Measurements from ENCODE around the gene IGSF9B.

IGSF9B gene

DNA sequence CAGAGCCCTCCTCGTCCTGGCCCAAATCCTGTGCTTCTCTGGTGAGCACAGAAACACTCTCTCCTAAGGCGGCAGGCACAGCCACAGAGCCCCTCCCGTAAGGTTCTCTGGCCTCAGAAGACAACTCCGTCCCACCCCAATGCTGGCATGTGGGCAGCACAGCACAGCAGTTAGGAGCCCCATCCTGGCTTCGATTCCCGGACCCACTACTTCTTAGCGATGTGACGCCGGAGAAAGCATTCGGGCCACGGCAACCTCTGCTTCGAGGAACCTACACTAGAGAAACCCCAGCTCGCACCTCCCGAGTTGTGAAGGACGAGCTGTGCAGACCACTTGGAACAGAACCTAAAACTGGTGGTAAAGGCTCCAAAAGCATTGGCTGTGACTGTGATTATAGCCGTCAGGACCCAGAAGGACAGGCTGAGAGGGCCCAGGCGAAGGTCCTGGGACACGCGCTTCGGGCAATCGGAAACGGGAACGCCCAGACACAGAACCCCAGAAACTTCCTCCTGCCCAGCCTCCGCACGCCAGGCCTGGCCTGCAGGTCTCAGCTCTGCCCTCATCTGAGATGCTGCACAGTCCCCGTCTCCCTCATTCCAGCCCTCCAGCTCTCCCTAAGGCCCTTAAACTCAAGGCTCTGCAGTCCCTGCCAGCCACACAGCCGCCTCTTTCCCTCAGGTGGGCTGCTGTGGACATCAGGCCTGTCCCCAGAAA, 26.6 kb downstream of the IGSF9B start:
- TF ChIP-seq, protein P1, sequence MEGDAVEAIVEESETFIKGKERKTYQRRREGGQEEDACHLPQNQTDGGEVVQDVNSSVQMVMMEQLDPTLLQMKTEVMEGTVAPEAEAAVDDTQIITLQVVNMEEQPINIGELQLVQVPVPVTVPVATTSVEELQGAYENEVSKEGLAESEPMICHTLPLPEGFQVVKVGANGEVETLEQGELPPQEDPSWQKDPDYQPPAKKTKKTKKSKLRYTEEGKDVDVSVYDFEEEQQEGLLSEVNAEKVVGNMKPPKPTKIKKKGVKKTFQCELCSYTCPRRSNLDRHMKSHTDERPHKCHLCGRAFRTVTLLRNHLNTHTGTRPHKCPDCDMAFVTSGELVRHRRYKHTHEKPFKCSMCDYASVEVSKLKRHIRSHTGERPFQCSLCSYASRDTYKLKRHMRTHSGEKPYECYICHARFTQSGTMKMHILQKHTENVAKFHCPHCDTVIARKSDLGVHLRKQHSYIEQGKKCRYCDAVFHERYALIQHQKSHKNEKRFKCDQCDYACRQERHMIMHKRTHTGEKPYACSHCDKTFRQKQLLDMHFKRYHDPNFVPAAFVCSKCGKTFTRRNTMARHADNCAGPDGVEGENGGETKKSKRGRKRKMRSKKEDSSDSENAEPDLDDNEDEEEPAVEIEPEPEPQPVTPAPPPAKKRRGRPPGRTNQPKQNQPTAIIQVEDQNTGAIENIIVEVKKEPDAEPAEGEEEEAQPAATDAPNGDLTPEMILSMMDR (IDR thresholded peaks at IDR 0.05), result no peak

DNA sequence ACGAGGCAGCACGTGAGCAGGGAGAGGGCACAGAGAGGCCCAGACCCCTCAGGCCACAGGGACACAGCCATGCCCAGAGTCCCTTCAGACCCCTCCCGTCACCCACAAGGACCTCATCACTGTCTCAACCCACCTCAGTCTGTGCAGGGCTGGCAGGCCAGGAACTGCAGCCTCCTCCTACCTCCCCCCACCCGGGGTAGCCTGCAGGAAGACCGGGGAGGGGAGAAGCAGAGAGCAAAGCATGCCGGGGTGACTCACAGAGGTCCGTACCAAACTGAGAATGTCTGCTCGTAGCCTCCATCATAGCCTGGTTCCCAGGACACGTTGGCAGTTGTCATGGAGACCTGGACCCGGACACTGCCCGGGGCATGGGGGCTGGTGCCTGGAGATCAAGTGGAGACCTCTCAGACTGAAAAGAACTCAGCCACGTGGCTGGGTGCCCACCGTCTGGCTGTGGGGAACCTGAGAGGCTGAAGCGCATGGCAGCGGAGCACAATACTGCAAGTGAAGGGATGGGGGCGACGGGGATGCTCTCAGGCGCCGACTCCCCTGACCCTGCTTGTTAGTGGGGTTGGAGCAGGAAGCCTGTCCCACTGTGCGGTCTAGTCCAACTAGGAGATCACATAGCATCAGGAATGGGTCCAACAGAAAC, 27.2 kb downstream of the IGSF9B start:
- TF ChIP-seq, protein P1 (IDR thresholded peaks at IDR 0.05), result no peak

DNA sequence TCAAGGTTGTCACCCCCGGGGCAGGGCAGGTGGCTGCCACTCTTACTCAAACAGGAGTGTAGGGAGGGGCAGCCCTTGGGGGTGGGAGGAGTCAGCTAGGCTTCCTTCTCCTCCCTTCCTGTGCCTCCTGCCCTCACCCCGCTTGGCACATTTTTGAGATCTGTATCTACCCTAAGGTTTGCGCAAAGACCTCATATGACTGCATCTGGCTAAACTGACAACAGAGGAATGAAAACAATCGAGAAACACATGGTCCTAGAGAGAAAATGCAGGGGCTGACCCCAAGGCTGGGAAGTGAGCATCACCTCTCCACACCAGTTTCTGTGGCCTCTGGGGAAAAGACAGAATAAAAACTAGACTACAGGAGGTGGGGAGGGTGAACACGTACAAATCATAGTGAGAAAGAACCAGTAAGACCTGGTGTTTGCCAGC, 28.1 kb downstream of the IGSF9B start:
- TF ChIP-seq, protein P1 (IDR thresholded peaks at IDR 0.05), result no peak

DNA sequence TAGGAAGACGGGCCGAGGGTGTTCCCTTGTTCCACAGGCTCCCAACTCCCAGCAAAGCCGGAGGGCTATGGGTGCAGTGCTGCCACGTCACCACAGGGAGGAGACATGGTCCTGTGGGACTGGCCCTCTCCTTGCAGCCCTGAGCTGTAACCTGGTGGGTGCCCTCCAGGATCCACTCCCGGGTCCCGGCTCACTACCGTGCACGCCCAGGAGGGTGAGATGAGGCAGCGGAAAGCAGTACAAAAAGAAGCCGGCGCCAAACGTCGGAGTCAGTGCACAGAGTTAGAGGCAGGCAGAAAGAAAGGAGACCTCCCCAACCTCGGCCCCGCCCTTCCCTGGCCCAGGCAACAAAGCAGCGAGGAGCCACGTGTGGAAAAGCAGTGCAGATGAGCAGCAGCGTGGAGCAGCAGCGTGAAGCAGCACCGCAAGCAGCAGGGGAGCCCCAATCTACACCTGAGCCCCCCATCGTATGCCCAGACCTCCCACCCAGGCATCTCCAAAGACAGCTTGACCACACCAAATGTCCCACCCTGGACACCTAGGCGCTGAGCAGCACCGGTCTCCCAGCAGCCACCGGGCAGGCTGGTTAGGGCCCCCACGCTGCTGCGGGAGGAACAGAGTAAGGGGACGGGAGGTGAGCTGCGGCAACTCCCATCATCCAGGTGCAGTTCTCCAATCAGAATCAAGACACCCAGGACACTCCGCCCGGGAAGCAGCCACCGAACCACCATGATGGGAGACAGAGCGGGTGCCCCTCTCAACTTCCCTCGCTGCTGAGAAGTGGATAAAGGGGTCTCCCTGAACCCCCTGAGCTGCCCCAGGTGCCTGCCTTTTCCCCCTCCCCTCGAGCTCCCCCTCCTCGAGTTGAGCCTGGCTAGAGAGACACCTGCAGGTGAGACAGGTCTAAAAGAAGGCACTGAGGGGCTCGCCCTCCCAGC, 28.8 kb downstream of the IGSF9B start:
- TF ChIP-seq, protein P1 (IDR thresholded peaks at IDR 0.05), result peak; percentile 95

DNA sequence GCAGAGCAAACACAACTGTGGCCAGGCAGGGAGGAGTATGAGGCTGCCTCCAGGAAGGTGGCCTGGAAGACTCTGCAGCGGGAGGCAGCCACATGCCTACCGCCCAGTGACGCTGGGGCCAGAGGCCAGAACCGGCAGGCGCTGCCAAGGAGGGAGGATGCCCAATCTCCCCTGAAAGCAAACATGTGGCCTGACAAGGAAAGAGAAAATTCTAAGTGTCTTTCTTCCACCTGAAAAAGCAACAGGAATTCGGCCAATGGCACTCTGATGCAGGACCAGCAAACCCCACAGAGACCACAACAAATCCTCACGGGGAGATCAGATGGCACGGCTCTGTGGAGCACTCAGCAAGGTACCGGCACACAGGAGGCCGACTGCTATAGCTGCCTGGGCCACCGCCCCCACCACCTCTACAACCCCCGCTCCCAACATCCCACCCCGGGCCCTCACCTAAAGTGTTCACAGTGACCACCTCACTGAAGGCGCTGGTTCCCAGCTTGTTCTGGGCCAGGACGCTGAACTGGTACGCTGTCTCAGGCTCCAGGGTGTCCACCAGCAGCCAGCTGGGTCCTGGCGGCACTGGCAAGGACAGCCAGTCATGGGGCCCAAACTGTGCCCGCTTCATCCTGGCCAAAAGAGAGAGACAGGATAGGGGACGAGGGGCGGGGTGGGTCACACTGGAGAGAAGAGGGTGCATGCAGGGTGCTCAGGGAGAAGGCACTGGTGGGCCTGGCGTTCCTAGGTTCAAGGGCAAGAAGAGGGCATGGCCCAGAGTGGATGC, 30.1 kb downstream of the IGSF9B start:
- TF ChIP-seq, protein P1 (IDR thresholded peaks at IDR 0.05), result no peak

DNA sequence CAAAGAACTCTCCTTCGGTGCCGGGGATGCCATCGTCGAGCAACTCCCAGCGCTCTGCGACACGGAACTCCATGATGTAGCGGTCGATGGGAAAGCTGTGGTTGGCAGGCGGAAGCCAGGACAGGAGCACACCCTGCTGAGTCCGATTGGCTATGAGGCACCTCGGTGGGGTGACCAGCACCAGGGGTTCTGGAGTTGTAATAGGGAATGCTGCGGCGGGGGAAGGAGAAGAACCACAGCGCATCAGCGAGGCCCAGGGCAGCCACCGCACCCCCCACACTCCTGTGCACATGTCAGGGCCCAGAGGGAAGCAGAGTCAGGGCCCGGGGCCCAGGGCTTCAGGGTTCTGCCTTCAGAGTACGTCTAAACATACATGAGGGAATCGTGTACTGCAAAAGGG, 31.0 kb downstream of the IGSF9B start:
- TF ChIP-seq, protein P1 (IDR thresholded peaks at IDR 0.05), result no peak

DNA sequence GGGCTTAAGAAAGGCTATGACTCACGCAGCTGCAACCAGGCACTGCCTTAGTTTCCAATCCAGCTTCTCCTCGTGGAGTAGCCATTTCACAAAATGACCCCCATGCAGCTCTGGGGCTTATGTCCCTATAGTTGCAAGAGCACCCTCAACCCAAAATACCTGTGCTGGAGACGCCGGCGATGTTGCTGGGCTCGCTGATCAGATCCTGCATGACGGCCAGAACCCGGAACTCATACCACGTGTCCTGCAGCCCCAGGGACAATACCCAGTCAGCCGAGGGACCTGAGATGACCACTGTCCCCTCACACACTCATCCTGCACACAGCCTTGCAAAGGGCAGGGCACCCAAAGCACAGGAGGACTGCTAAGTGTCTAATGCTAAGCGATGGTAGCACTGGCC, 32.1 kb downstream of the IGSF9B start:
- TF ChIP-seq, protein P1 (IDR thresholded peaks at IDR 0.05), result no peak

Measured in LNCAP (cell line).